Activated CD4-positive, alpha-beta T cell treated with anti-CD3 and anti-CD28 coated beads for 1 hour (primary cell): Measurements from ENCODE around the gene HECTD4.
"Not testable (repeated sequence)": the region's sequence is repeated elsewhere in the genome, so short reads cannot be mapped to it uniquely, and the experiment has no call there.

Experiments used
- DNase-seq: peaks from one replicate; pipeline ENCODE4 v3.0.0-alpha.2; 2020

Gene HECTD4

GRCh38 chr12:112252184-112252583 lies 130.0 kb downstream of the HECTD4 start:
- DNase-seq: no peak

DNA sequence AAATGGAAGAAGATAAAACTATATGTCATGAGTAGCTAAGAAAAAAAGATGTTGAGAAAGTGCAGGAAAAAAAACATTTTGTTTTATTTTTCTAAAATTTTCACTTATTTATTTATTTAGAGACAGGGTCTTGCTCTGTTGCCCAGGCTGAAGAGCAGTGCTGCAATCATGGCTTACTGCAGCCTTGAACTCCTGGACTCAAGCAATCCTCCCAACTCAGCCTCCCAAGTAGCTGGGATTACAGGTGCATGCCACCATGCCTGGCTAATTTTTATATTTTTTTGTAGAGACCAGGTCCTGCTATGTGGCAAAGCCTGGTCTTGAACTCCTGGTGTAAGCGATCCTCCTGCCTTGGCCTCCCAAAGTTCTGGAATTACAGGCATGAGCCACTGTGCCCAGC lies 137.3 kb downstream of the HECTD4 start:
- DNase-seq: not testable (repeated sequence)

DNA sequence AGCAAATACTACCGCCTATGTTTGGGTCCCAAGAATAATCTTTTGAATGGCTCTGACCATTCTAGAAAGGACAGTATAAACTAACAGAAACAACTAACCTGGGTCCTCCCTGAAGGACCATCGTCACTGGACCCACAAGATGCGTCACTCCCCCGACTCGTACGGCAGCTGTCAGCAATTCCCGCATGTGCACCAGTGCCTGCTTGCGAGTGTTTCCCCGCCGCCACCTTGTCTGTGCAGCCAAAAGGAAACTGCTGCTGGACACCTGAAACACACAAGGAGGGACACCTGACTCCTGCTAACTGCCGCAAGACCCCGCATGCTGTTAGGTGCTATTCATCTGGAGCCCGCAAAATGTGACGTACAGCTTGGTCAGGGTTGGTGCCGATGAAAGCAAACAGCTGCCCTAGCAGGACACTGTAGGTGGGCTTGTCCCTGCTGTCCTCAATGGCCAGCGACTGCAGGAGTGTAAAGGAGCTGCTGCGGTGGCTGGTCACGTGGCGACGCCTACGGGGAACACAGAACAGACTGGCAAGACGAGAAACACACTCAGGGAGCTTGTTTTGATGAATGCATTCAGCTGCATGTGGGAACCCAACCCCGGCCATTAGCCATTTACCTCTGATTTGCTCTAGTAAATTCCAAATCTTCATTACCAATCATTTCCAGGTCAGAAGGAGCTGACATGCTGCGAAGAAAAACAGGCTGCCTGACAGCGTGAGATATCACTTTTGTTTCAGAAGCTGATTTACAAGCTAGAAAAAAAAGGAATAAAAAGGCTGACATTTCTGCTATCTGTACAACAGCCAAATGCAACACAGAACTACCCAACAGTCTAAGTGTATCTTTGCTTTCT lies 138.7 kb downstream of the HECTD4 start:
- DNase-seq: no peak

DNA sequence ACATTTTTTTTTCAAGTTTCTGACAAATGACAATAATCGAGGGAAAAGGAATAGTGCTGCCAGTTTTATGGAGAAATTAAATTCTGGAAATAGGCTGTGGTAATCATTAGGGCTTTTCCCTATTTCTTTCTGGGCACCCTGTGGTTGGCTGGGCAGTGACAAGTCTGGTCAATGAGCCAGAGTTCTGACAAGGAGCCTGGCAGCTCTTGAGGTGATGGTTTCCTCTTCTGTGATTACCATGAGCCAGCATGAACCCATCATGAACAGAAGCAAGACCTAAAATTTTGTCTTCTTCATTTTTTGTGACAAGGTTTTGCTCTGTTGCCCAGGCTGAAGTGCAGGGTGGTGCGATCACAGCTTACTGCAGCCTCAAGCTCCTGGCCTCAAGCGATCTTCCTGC lies 141.1 kb downstream of the HECTD4 start:
- no peak for DNase-seq

DNA sequence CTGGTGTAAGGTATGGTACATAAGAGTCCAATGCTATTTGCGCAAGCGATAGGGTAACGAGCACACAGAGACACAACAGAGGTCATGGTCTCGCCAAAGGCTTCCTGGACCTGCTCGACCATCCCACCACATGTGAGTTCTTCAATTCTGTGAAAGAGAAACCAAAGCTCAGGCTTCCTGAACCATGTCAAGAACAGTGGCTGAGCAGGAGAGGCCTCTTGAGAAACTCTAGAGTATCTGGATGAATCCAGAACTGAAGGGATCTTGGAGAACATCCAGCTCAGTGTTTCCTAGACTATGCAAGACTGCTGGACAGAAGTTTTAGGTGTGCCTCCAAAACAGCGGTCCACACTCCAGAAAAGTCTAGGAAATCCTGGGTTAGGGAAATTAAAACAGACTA lies 142.3 kb downstream of the HECTD4 start:
- no peak for DNase-seq

DNA sequence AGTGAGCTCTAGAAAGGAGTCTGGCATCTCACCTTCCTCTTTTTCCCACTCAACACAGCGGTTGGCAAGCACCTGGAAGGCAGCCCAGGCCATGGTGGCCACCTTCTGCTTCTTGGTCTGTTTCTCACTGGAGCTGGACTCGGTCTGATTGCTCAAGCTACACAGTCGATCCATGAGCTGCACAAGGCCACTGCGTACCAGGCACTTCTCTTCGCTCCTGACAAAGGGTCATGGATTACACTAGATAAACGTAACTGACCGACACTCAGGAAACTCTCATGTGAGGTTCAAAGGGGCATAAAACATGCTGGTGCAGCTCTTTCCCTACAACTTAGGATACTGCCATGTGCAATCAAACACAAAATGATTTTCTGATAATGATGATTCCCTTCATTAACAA lies 143.2 kb downstream of the HECTD4 start:
- DNase-seq: no peak

DNA sequence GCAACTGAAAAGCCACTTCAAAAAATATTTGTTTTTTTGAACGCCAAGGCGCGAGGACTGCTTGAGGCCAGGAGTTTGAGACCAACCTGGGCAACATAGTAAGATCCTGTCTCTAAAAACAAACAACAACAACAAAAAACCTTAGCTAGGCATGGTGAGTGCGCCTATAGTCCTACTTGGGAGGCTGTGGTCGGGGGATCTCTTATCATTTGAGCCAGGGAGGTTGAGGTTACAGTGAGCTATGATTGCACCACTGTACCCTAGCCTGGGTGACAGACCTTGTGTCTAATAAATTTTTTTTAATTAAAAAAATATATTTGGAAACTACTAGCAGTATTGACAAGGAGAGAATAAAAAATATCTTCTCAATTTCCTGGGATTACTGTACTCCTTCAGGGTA lies 143.8 kb downstream of the HECTD4 start:
- no peak for DNase-seq

GRCh38 chr12:112236786-112237185 lies 145.4 kb downstream of the HECTD4 start:
- no peak for DNase-seq

GRCh38 chr12:112236386-112236785 lies 145.8 kb downstream of the HECTD4 start:
- no peak for DNase-seq

GRCh38 chr12:112234303-112234702 lies 147.9 kb downstream of the HECTD4 start:
- DNase-seq: no peak

DNA sequence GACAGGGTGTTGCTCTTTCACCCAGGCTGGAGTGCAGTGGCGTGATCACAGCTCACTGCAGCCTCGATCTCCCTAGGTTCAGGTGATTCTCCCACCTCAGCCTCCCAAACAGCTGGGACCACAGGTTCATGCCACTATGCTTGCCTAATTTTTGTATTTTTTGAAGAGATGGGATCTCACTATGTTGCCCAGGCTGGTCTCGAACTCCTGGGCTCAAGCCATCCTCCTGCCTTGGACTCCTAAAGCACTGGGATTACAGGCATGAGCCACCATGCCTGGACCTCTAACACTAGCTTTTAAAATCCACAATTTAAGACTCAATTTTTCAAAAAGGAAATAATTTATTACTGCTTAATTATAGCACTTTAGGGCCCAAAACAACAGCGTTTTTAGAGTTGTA lies 149.0 kb downstream of the HECTD4 start:
- no peak for DNase-seq

- no peak for DNase-seq
Measured at GRCh38 chr12:112230136-112230535, 152.1 kb downstream of the HECTD4 start.

DNA sequence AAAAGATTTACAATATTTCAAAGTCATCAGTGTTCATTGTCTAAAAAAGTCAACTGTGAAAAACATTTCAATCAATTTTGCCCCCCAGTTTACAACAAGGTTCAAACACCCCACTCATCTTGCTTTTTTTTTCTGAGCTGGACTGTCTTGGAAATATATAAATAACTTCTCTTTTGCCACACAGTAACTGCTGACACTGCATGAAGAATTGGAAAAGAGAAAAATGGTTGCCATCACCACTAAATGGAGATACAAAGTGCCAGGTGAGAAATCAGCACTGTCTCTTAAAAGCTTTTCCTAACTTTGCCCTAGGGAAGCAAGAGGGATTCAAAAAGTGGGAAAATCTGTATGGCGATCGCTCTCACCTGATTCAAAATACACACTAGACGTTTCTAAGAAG lies 155.5 kb downstream of the HECTD4 start:
- DNase-seq: no peak

GRCh38 chr12:112220628-112221027 lies 161.6 kb downstream of the HECTD4 start:
- DNase-seq: not testable (repeated sequence)

DNA sequence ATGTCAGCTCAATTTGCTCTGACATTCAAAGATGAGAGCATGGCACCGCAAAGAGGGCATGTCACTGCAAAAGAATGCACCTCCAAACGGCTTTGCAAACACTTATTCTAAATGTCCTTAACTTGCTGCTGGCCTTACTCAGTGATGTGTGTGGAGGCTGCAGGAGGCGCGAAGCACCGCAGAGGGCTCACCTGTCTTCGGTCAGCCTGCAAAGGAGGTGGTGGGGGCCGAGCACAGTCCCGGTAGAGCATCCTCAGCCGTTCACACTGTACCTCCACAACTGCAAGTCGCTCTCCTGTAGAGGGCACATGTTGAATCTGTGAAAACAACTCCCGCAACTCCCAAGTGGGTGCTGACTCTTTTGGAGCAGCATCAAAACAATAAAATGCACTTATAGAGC lies 163.0 kb downstream of the HECTD4 start:
- DNase-seq: no peak

DNA sequence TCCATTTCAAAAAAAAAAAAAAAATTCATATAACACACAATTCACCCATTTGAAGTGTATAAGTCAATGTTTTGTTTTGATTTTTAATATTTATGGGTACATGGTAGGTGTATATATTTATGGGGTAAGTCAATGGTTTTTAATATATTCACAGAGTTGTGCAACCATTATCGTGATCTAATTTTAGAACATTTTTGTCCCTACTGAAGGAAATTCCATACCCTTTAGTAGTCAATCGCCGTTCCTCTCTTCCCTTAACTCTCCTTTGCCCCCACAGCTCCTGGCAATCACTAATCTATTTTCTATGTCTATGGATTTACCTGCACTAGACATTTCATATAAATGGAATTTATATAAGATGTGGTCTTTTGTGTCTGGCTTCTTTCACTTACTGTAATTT lies 164.1 kb downstream of the HECTD4 start:
- no peak for DNase-seq

GRCh38 chr12:112217647-112218046 lies 164.6 kb downstream of the HECTD4 start:
- no peak for DNase-seq

DNA sequence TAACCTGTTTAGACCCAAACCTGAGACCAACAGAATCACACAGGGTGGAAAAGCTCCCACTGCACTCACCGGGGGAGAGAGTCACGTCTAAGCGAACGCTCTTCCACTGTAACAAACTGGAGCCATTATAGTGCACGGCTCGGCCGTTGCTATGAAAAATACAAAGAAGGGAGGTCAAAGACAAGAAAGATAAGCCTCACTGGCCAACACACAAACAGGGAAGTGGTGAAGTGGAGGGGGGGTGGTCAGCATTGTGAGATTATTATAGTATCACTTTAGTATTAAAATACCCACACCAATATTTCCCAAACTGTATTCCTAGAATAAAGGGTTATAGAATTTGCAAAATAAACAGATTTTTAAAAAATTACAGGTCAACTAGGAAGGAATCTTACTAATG lies 166.0 kb downstream of the HECTD4 start:
- DNase-seq: no peak

- DNase-seq: no peak
Measured at GRCh38 chr12:112214064-112214463, 168.2 kb downstream of the HECTD4 start.

GRCh38 chr12:112208301-112208910 lies 173.8 kb downstream of the HECTD4 start:
- DNase-seq: no peak

GRCh38 chr12:112207397-112207924 lies 174.8 kb downstream of the HECTD4 start:
- DNase-seq: no peak

DNA sequence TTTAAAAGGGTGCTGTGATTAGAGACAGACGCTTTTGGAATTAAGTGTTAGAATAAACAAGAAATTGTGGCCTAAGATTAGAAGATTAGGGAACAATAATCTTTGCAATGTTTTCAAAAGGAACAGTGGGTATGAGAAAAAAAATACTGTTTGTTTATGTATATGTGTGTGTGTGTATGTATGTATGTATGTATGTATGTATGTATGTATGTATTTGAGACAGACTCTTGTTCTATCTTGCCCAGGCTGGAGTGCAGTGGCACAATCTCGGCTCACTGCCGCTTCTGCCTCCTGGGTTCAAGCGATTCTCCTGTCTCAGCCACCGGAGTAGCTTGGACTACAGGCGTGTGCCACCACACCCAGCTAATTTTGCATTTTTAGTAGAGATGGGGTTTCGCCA lies 175.3 kb downstream of the HECTD4 start:
- no peak for DNase-seq

DNA sequence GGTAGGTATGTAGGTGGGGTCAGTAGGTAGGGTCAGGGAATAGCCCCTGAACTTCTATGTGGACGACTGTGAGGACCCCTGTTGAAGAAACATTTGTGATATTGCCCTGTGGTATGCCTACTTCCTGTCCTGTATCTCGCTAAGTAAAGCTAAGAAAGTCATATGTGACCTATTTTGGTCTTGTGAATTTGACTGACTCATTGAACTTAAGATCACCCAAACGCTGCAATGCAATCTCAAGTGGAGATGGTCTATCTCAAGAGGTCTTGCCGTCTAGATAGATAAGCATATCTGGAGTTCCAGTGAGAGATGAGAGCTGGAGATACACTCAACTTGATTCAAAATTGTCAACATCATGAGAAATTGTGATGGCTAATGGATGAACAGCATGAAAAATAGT lies 183.1 kb downstream of the HECTD4 start:
- DNase-seq: no peak

- peak; percentile 14 for DNase-seq
Measured at GRCh38 chr12:112198120-112198733, 184.0 kb downstream of the HECTD4 start.
